KOPT-K1 (cell line): Measurements from ENCODE around the gene COPA.

Source experiments
- H3K27ac ChIP-seq: fragments of 200-600 bp; sonication (generic); 2 replicates; pipeline ENCODE4 v1.5.1; 2016; ENCODE audit warnings: antibody characterized with exemption, mild to moderate bottlenecking, low read depth, low read length; ENCODE audit not compliant: poor library complexity, severe bottlenecking
- H3K36me3 ChIP-seq: fragments of 200-600 bp; sonication (generic); 2 replicates; pipeline ENCODE4 v1.5.1; 2017; ENCODE audit warnings: antibody characterized with exemption, mild to moderate bottlenecking, low read length, moderate library complexity; ENCODE audit not compliant: insufficient read depth
- H3K9me3 ChIP-seq: fragments of 200-600 bp; sonication (generic); 2 replicates; pipeline ENCODE4 v1.5.1; 2017; ENCODE audit warnings: antibody characterized with exemption, low read length, mild to moderate bottlenecking; ENCODE audit not compliant: insufficient read depth, poor library complexity, severe bottlenecking

The COPA gene

DNA sequence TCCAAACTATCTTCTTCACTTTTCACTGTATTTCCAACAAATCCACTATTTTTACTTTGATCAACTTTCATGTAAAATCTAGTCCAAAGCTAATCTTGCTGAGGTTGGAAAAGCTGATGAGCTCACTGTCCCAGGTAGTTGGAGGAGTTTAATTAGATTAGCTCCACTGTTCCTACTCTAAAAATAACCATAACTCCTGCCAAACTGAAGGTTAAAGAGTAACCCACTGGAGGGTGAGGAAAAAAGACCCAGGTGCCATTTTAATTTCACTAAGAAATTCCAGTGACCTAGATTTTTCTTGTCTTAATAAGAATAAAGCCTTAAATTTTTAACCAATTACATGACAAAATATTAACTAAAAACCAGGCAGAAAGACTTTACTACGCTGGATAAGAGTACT, 96.0 kb downstream of the COPA start:
- Histone ChIP-seq H3K9me3 (no peaks in the 10 kb centered on the region), H3K36me3 (peaks cover 63% of the 10 kb centered on the region), H3K27ac (no peak overlapping the region)

- Histone ChIP-seq H3K36me3 (peaks cover 64% of the 10 kb centered on the region), H3K27ac (no peak overlapping the region)
Observed at GRCh38 chr1:160245434-160245833, 97.6 kb downstream of the COPA start.

DNA sequence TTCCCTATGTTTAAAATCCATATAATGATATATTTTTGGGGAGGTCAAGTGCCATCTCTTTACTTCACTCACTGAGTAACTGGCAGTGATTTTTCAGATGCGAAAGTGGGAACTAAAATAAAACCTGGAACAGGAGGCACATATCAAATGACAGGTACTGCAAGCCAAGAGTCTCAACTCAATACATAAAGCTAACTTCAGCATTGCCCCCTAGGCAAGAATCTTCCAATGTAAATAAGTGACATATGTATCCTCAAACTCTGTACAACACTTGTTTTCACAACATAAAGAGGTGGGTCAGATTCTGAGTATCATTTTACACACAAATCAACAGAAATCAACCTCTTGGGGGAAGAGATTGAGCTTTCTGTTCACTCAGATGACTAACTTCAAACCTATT, 98.8 kb downstream of the COPA start:
- Histone ChIP-seq H3K27ac (no peak overlapping the region), H3K9me3 (no peaks in the 10 kb centered on the region), H3K36me3 (peaks cover 65% of the 10 kb centered on the region)

More at GRCh38 chr1:160245434-160245833, 97.6 kb downstream of the COPA start:
- no peaks in the 10 kb centered on the region for H3K9me3 ChIP-seq

DNA sequence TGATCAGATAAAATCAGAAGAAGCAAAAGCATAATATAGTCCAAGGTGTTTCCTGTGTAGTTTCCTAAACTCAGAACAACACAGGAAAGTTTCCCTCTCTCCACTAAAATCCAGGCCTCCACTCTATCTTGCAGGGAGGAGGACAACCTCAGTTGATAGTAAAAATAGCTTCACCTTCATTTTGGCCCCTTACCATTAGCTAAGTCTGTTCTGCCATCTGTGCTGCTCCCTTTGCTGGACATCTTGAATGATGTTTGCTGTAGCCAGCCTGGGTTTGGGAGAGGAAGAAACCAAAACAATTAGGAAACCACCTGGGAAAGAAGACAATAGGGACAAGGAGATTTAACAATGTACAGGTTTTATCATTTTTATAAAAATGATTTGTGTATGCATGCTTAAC, 99.3 kb downstream of the COPA start:
- no peak overlapping the region for H3K27ac ChIP-seq
- peaks cover 69% of the 10 kb centered on the region for H3K36me3 ChIP-seq
- no peaks in the 10 kb centered on the region for H3K9me3 ChIP-seq

- H3K27ac ChIP-seq, result no peak overlapping the region
- H3K36me3 ChIP-seq, result peaks cover 95% of the 10 kb centered on the region
- no peaks in the 10 kb centered on the region for H3K9me3 ChIP-seq
Observed at GRCh38 chr1:160239582-160240299, 103.3 kb downstream of the COPA start.
